Measurements from ENCODE around the gene C13orf46.

C13orf46 gene

DNA sequence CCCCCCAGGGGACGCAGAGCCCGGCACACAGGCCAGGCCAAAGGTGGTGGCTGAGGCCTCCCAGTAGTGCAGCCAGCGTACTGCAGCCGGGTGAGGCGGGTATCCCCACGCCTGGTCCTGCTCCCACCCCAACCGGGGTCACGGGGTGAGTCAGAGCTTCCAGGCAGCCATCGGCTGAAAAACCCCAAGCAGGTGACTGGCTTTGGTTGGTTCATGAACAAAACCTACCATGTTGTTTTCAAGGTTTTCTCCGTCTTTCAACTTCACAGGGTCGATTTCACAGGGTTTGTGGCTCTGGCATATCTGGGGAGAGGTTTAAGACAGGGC, 42.1 kb upstream of the C13orf46 start:
- H3K36me3 Mint-ChIP-seq (ENCODE audit: low read depth), result peaks cover 8% of the 10 kb centered on the region

DNA sequence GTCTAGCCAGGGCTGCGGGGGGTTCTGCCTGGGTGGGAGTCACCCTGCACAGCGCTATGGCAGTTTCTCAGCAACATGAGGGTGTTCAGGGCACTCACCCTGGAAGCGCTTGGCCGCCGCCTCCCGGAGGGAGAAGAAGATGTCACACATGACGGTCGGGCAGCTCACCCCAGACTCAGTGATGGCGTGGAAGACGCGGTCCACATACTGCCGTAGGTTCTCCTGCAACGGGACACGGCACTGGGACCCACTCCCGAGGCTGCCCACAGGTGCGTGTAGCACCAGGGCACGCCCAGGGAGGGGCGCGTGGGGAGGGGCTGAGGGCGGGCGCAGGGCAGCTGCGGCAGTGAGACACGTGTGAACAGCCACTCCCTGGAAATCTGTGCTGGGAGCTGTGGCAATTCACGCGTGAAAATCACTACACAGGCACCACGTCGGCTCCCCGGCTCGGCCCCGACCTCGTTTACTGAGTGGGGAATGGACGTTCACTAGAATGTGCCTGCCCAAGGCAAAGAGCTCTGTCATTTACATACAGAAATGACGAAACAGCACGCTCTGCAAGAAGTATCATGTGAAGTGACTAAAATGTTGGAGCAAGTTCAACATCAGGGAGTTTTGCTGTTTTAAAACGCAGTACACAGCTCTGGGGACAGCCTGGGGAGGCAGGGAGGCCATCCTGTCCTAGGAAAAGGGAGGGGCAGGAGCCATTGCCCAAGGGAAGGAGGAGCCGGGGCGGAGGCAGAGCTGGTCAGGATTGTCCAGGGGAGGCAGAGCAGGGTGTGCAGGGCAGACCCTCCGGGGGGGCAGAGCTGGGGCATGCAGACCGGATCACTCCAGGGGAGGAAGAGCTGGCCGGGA, 41.5 kb upstream of the C13orf46 start:
- H3K27ac Mint-ChIP-seq, result peak overlapping the region in 2 of 3 experiments; percentile 23 to 79
- no peaks in the 10 kb centered on the region for H3K27me3 Mint-ChIP-seq (ENCODE audit: low read depth)
- no peaks in the 10 kb centered on the region for H3K4me1 Mint-ChIP-seq
- no peak overlapping the region for H3K4me3 Mint-ChIP-seq
- TF ChIP-seq, protein P1, sequence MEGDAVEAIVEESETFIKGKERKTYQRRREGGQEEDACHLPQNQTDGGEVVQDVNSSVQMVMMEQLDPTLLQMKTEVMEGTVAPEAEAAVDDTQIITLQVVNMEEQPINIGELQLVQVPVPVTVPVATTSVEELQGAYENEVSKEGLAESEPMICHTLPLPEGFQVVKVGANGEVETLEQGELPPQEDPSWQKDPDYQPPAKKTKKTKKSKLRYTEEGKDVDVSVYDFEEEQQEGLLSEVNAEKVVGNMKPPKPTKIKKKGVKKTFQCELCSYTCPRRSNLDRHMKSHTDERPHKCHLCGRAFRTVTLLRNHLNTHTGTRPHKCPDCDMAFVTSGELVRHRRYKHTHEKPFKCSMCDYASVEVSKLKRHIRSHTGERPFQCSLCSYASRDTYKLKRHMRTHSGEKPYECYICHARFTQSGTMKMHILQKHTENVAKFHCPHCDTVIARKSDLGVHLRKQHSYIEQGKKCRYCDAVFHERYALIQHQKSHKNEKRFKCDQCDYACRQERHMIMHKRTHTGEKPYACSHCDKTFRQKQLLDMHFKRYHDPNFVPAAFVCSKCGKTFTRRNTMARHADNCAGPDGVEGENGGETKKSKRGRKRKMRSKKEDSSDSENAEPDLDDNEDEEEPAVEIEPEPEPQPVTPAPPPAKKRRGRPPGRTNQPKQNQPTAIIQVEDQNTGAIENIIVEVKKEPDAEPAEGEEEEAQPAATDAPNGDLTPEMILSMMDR (IDR thresholded peaks at IDR 0.05; ENCODE audit: unreplicated experiment in 3 of 3), result no peak
- H3K36me3 Mint-ChIP-seq (ENCODE audit: low read depth), result peaks cover 10% of the 10 kb centered on the region
- H3K9me3 Mint-ChIP-seq, result no peaks in the 10 kb centered on the region

More for the DNA sequence above, 42.1 kb upstream of the C13orf46 start:
- no peaks in the 10 kb centered on the region for H3K4me1 Mint-ChIP-seq
- H3K4me3 Mint-ChIP-seq, result no peak overlapping the region
- H3K27ac Mint-ChIP-seq, result no peak overlapping the region
- no peaks in the 10 kb centered on the region for H3K9me3 Mint-ChIP-seq
- TF ChIP-seq, protein P1 (IDR thresholded peaks at IDR 0.05; ENCODE audit: unreplicated experiment in 3 of 3), result no peak
- no peaks in the 10 kb centered on the region for H3K27me3 Mint-ChIP-seq (ENCODE audit: low read depth)

DNA sequence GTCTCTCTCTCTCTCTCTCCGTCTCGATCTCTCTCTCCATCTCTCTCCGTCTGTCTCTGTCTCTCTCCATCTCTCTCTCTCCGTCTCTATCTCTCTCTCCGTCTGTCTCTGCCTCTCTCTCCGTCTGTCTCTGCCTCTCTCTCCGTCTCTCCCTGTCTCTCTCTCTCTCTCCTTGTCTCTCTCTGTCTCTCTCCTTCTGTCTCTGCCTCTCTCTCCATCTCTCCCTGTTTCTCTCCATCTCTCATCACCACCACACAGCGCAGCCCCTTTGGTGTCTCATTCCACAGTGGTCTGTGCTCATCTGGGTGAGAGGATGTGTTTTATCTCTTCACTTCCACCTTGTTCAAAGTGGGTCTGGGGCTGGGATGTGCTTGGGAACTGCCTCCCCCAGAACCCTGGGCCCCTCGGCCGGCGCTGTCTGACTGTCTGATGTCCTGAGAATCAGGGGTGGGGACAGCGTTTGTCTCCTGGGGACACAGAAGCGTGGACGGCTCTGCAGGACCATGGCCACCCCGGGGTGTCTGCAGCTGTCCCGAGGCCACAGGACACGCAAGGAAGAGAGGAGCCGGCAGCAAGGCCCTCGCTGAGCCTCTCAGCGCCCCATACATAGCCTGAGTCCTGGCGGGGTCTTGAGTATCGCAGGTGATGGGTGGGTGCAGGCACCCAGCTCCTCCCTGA, 40.2 kb upstream of the C13orf46 start:
- no peaks in the 10 kb centered on the region for H3K27me3 Mint-ChIP-seq (ENCODE audit: low read depth)
- no peak overlapping the region for H3K4me3 Mint-ChIP-seq
- no peaks in the 10 kb centered on the region for H3K4me1 Mint-ChIP-seq
- TF ChIP-seq, protein P1 (IDR thresholded peaks at IDR 0.05; ENCODE audit: unreplicated experiment in 3 of 3), result no peak
- no peak overlapping the region for H3K27ac Mint-ChIP-seq
- H3K36me3 Mint-ChIP-seq (ENCODE audit: low read depth), result peaks cover 14% of the 10 kb centered on the region
- H3K9me3 Mint-ChIP-seq, result no peaks in the 10 kb centered on the region

DNA sequence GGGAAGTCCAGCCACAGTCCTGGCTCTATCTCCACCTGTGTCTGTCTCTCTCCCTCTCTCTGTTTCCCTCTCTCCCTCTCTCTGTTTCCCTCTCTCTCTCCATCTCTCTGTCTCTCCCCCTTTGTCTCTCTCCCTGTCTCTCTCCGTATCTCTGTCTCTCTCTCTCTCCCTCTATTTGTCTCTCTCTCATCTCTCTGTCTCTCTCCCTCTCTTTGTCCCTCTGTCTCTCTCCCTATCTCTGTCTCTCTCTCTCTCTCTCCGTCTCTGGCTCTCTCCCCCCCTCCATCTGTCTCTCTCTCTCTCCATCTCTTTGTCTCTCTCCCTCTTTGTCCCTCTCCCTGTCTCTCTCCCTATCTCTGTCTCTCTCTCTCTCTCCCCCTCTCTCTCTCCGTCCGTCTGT, 39.5 kb upstream of the C13orf46 start:
- H3K4me3 Mint-ChIP-seq, result no peak overlapping the region
- peaks cover 17% of the 10 kb centered on the region for H3K36me3 Mint-ChIP-seq (ENCODE audit: low read depth)
- H3K9me3 Mint-ChIP-seq, result no peaks in the 10 kb centered on the region
- no peaks in the 10 kb centered on the region for H3K27me3 Mint-ChIP-seq (ENCODE audit: low read depth)
- TF ChIP-seq, protein P1 (IDR thresholded peaks at IDR 0.05; ENCODE audit: unreplicated experiment in 3 of 3), result no peak
- no peak overlapping the region for H3K27ac Mint-ChIP-seq
- H3K4me1 Mint-ChIP-seq, result no peaks in the 10 kb centered on the region

DNA sequence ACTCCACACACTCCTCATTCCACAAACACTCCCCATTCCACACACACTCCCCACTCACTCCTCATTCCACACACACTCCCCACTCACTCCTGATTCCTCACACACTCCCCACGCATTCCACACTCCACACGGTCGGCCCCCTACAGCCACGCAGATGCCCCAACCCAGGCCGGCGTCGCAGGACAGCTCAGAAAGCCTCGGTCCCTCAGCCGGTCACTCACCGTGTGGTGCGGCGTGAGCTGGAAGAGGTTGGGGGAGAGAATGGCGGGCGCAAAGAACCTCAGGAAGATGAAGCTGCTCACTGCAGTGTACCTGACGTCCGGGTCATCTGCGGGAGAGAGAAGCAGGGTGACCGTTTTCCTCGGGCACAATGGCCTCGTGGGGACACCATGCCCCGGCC, 39.0 kb upstream of the C13orf46 start:
- TF ChIP-seq, protein P1 (IDR thresholded peaks at IDR 0.05; ENCODE audit: unreplicated experiment in 3 of 3), result no peak
- Mint-ChIP-seq H3K4me1 (no peaks in the 10 kb centered on the region), H3K9me3 (no peaks in the 10 kb centered on the region), H3K27me3 (ENCODE audit: low read depth) (no peaks in the 10 kb centered on the region), H3K36me3 (ENCODE audit: low read depth) (peaks cover 17% of the 10 kb centered on the region), H3K4me3 (no peak overlapping the region), H3K27ac (no peak overlapping the region)
